Retina (tissue), 1 donor: ENCODE results near the gene OR2T33.
"Not testable (repeated sequence)": the region's sequence is repeated elsewhere in the genome, so short reads cannot be mapped to it uniquely, and the experiment has no call there.

ENCODE experiments used
- DNase-seq: peaks from one replicate; pipeline ENCODE4 v3.0.0-alpha.2; 2016

The OR2T33 gene, protein sequence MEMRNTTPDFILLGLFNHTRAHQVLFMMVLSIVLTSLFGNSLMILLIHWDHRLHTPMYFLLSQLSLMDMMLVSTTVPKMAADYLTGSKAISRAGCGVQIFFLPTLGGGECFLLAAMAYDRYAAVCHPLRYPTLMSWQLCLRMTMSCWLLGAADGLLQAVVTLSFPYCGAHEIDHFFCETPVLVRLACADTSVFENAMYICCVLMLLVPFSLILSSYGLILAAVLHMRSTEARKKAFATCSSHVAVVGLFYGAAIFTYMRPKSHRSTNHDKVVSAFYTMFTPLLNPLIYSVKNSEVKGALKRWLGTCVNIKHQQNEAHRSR

DNA sequence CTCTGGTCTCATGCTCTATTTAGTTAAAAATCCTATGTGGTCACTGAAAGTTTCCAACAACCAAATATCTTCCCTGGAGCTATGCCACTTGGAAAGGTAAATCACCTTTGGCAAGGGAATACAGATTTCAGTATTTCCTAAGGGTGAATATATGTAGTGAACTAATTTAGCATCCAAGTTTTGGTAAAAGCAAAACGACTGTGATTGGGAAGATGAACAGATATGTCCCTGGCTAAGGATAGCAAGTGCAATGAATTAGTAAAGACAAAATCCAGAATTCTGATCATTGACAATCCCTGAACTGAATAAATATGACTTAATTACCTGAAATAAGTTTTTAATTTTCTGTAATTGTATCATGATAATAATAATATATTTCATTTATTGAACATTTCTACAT, at the start of gene OR2T33:
Gene OR2T33 (minus strand): TSS at position 101 of the 400 bp plus-strand sequence. CDS start 4,162 bp downstream, outside the sequence.
- DNase-seq: no peak

DNA sequence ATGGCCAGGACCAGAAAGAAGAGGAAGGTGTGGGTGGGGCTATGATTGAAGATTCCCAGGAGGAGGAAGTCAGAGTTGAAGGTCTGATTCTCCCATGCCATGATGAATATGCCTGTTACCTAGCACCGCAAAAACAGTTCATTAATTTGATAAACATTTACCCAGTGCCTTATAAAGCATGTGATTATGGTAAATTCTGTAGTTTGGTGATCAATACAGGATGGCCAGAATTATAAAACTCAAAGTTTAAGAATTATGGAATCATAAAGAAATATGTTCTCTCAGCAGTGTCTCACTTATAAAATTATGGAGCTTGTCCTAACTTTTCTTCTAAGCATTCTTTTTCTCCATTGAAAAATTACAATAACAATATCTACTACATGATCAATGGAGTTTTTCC, 46.7 kb upstream of the OR2T33 start, which contains the start of gene OR2M7:
Gene OR2M7 (minus strand): TSS at position 101 of the 400 bp plus-strand sequence. CDS start 0 bp downstream, at position 101.
- DNase-seq: no peak

DNA sequence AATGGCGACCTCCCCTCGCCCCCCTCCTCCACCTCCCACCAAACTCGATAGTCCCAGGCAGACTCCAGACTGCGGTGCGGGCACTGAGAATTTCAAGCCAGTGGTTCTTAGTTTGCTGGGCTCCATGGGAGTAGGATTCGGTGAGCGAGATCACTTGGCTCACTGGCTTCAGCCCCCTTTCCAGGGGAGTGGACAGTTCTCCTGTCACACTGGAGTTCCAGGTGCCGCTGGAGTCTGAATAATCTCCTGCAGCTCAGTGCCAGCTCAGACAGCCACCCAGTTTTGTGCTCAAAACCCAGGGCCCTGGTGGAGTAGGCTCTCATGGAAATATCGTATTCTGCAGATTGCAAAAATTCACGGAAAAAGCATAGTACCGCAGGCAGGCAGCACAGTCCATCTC, 39.0 kb upstream of the OR2T33 start:
- DNase-seq: no peak

DNA sequence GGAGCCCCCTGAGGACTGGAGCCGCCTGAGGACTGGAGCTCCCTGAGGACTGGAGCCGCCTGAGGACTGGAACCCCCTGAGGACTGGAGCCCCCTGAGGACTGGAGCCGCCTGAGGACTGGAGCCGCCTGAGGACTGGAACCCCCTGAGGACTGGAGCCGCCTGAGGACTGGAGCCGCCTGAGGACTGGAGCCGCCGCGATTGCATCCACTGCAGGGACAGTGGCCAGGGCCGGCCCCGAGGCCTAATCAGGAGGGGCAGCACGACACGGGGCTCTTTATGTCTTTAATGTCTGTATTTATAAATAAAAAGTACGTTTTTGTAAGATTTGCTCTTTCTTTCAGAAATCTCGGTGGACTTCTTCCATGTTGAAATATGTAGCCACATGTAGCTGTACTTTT, 29.0 kb upstream of the OR2T33 start:
- not testable (repeated sequence) for DNase-seq

DNA sequence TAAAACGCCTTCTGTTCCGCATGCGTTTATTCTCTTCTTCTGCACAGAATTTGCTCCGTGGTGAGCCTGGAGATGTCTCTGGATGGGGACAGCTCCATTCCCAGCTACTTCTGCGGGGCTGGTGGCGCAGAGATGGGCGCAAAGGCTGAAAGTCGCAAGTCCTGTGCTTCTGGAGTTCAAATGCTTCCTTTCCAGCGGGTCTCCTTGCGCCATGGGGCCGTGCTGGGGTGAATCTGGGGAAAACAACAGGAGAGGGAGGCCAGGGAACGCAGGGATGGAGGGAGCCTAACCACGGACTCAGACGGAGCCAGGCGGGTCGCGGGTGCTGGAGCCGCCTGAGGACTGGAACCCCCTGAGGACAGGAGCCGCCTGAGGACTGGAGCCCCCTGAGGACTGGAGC, 28.3 kb upstream of the OR2T33 start:
- DNase-seq: no peak

DNA sequence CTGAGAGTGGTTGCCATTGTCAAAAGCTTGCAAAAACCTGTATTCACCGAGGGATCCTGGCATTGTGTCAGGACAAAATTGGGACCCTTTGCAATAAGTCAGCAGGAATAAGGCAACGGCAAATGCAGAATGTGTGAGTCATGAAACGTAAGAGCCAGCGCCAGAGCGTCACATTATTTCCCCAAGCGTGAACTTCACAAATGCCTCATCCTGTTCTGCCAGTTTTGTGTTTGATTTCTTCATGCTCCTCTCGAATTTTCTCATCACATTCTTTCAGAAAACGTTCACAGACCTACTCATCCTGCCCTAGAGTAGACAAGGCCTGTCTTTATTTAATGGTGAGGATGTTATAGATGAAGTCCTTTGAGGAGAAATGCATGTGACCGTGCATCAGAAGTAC, 27.9 kb upstream of the OR2T33 start:
- not testable (repeated sequence) for DNase-seq

DNA sequence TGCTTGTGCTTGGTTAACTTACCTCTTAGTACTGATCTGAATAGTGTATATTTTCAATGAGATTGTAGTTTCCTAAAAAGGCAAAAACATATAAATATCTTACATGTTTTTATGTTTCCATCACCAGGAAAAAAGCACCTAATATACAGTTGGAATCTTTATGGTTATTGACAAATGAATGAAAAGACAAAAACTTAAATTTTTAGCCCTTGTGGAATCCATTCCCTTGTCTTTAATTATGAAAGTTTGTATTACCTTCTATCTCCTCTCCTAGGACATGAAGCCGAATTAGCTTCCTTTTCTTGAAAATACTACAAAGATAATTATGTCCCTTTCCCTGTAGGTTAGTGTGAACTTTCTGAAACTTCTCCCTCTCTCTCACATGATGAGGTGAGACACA, 25.5 kb upstream of the OR2T33 start, which contains the start of gene OR2T12:
Gene OR2T12 (minus strand): TSS at position 101 of the 400 bp plus-strand sequence. CDS start 7,846 bp downstream, outside the sequence.
- no peak for DNase-seq

DNA sequence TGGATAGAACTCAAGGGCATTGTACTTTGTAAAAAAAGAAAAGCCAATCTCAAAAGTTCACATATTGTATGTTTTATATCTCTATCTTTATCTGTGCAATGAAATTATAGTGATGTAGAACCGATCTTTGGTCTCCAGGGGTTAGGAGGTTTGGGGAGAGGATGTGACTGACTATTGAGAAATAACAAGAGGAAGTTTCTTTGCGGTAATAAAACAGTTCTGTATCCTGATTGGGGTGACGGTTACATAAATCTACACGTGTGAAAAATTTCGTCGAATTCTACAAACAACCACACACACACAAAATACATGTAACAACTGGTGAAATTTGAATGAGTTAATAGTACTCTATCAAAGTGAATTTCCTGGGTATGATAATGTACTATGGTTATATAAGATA, 10.6 kb upstream of the OR2T33 start:
- DNase-seq: no peak

DNA sequence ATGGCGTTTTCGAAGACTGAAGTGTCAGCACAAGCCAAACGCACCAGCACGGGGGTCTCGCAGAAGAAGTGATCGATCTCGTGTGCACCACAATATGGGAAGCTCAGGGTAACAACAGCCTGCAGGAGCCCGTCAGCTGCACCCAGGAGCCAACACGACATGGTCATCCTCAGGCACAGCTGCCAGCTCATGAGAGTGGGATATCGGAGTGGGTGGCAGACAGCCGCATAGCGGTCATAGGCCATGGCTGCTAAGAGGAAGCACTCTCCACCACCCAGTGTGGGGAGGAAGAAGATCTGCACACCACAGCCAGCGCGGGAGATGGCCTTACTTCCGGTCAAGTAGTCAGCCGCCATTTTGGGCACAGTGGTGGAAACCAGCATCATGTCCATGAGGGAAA, 4.6 kb downstream of the OR2T33 start:
- not testable (repeated sequence) for DNase-seq

DNA sequence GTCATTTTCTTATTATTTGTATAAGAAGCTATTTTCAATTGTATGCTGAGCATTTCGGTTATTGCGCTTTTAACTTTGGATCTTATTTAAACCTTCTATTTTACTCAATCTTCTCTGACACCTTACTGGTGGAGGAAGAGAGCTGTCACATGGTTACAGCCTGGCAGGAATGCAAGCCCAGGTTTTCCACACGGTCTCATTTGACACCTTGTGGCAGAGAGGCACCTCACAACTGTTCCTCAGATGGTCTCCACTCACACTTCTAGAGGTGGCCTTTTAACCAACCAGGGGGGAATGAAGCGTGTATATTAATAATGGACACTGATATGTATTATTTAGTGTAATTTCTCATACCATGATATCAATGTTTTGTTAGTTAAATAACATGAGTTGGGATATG, 9.6 kb downstream of the OR2T33 start:
- no peak for DNase-seq

DNA sequence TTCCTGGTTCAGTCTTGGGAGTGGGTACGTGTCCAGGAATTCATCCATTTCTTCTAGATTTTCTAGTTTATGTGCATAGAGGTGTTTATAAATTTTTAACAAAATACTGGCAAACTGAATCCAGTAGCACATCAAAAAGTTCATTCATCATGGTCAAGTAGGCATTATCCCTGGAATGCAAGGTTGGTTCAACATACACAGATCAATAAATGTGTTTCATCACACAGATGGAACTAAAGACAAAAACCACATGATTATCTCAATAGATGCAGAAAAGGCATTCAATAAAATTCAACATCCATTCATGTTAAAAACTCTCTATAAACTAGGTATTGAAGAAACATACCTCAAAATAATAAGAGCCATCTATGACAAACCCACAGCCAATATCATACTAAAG, 18.5 kb downstream of the OR2T33 start:
- not testable (repeated sequence) for DNase-seq

DNA sequence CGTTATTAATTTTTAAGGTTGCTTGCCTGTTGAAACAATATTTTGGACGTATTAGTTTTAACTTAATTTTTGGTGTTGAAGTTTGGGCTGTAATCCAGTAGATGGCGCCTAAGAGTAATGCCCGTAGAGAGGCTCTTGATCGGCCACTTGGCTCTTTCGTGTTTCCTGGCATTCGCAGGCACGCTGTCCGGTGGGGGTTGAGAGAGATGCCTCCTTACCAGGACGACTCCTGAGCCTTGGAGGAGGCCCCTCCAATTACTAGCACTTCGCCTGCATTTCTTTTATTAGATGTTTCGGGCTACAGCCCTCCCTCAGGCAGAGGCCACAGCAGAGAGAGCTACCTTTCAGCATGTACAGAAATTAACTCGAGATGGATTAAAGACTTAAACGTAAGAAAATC, 34.6 kb downstream of the OR2T33 start:
- peak; percentile 54 for DNase-seq

DNA sequence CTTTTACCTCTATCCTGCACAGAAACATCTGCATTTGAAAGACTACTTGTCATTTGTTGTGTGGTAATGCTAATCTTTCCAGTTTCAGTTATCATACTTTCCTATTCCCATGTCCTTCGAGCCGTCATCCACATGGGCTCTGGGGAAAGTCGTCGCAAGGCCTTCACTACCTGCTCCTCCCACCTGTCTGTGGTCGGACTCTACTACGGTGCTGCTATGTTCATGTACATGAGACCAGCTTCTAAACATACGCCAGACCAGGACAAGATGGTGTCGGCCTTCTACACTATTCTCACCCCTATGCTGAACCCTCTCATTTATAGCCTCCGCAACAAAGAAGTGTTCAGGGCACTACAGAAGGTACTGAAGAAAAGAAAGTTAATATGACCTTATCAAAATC, 38.3 kb downstream of the OR2T33 start:
- no peak for DNase-seq

DNA sequence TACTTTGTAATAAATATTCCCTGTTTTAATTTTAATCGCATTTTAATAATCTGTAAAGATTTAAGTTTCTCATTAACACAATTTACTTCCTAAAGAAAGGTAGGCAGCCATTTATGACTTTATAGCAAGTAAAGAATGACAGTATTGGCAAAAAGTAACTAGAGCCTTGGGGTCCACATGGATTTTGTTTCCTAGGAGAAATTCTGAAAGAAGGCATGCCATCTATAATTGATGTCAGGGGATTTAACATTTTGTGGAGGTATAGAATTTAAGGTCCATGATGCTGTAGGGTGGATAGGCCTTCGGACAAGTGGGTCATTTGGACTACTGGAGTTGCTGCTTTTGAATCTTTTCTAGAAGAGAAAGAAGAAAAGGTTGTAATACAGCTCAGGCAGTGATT, 46.7 kb downstream of the OR2T33 start, which contains the start of gene OR2M4:
Gene OR2M4 (plus strand): TSS at position 301 of the 400 bp plus-strand sequence. CDS start 7,512 bp downstream, outside the sequence.
- DNase-seq: no peak

DNA sequence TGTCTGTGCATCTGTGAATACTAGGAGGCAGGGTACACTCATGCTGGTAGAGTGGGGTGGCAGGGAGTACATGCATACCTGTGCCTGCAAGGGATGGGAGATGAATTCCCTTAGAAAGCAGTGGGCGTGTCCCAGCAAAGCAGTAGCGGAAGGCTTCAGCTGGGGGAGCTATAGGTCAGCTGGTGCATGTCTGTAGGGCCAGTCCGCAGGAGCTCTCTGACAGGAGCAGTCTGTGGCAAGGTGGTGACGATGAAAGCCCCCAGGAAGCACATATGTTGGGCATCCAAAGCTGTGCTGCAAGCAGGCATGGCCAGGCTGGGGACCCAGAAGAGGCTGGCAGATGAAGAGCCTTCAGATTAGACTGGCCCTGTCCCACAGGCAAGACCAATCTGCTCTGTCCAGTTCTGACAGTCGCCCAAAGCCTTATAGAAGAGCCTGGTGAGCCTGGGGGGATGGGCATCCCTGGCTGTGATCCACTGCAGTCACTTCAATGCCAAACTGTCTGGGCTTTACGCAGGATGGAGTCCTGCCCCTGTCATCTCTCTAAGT, 48.3 kb downstream of the OR2T33 start:
- DNase-seq: no peak

DNA sequence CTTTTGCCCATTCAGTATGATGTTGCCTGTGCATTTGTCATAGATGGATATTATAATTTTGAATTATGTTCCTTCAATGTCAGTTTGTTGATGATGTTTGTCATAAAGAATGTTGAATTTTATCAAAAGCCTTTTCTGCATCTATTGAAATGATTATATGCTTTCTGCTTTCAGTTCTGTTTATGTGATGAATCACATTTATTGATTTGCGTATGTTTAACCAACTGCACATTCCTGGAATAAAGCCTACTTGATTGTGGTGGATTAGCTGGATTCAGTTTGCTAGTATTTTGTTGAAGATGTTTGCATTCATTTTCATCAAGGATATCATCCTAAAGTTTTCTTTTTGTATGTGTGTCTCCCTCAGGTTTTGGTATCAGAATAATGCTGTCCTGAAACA, 52.2 kb downstream of the OR2T33 start:
- DNase-seq: no peak
